Pons (tissue), 1 donor: Measurements from ENCODE around the gene BCAN.

Source experiments
- DNase-seq: peaks from one replicate; pipeline ENCODE4 v3.0.0-alpha.2; 2016; ENCODE audit warnings: low spot score

Gene BCAN

DNA sequence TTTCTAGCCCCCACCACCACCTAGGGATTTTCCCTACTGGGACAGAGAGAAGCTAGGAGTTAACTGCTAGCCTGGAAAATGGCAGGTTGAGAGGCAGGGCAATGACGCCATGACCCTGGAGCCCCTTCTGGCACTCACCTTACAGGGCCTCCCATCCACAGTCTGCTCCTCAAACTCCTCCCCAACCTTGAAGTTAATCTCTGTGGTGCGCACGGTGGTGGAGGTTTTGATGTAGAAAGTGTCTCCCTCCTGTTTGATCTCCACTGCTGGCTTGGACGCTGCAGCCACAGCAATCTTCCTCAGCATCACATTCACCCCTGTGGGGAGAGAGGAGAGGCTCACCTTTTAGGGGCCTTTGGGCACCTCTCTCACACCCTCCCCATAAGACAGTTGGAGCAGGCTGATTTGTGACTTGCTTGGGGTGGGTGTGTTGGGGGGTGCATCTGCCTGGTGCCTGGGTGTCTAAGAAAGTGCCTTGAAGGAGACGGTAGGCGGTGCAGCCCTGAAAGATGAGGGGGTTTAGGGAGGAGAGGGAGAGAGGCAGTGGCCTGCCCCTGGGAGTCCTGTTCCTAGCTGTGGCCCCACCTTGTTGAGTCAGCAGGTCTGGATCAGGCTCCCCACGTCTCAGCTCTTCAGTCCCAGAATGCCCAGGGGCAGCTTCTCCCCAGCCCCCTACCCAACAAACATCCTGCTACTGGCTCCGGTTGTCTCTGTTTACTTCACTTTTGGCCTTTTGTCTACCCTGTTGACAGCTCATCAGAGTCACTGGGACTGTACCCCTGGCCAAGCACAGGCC lies 59.0 kb downstream of the BCAN start:
- DNase-seq, result no peak

DNA sequence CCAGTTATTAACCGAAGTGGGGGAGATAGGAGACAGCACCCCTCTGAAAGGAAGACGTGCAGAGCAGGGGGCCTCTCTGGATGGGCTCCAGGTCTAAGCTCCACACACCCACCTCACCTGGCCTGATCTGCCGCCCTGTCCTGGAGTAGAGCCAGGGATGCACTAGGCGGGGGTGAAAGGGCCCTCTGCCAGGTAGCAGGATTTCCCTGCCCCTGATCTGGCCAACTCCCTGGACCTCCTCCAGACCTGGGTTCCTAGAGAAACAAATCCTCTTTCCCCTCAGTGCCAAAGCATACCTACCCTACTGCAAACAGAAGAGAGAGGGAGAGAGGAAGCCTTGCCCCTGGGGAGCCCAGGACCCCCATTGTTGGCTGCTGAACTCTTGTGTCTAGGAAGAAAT lies 61.4 kb downstream of the BCAN start:
- DNase-seq, result no peak

- no peak for DNase-seq
These were observed 61.8 kb downstream of the BCAN start for GRCh38 chr1:156703741-156704140.

DNA sequence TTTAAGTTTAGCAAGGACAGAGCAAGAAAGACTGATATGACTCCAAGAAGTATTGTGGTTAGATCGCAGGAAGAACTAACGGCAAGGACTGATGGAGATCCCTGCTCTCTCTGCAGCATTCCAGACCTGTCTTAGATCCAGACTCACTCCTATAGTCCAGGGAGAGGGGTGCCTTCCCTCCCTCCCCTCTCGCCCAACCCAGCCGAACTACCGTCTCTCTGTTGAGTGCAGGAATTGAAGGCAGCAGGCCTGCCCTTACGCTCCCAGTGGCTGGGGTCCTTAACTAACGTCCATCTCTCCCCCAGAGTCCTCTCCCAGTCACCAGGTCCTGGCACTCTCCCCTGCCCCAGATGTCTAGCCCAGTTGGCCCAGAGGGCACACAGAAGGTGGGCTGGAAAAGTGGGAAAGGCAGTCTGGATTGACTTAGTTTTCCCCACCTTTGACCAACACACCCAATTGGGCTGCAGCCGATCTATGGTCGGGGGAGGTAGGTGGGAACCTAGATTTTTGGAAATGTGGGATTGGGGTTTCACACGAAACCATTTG lies 62.3 kb downstream of the BCAN start:
- no peak for DNase-seq

- no peak for DNase-seq
These were observed 63.0 kb downstream of the BCAN start for GRCh38 chr1:156704930-156705320.

- DNase-seq, result no peak
These were observed 63.5 kb downstream of the BCAN start, which contains the start of gene CRABP2 for GRCh38 chr1:156705321-156705917. Gene CRABP2, minus strand, starts transcription at chr1:156705583. Its CDS starts 137 bp downstream, at chr1:156705446.

- DNase-seq, result no peak
These were observed 64.2 kb downstream of the BCAN start for GRCh38 chr1:156705918-156706656.

- DNase-seq, result no peak
These were observed 64.9 kb downstream of the BCAN start for GRCh38 chr1:156706657-156707416.

DNA sequence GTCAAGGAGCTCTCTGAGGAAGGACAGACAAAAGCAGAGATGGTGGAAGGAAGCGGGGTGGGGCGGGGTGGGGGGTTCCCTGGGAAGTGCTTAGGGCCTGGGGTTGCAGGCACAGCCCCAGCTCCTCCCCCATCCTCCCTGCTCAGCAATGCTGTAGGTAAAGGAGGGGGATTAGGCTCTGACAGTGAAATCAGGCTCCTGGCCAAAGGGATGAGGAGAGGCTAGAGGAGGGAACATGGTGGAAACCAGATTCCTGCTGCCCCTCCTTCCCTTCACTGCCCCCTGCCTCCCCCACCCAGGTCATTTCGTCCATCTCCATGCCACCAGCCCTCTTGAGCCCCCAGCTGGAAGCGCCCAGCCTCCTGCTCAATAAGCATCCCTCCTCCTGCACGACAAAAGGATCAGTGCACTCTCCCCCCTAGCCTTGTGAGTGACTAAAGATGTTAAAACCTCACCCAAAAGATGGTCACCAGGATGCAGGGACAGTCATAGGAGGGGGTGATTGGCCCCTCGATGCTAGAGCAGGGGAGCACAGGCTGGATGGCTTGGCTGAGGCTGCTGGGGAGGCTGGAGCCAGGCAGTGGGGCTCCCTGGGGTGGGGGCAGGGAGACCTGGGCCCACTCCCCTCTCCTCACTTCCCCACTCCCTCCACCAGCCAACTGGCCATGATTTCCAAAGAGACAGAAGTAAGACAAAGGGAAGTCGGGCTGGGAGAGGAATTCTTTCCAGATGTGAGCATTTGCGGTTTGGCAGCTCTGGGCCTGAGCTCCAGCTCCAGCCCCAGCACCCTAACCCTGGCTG lies 65.7 kb downstream of the BCAN start:
- DNase-seq, result no peak

DNA sequence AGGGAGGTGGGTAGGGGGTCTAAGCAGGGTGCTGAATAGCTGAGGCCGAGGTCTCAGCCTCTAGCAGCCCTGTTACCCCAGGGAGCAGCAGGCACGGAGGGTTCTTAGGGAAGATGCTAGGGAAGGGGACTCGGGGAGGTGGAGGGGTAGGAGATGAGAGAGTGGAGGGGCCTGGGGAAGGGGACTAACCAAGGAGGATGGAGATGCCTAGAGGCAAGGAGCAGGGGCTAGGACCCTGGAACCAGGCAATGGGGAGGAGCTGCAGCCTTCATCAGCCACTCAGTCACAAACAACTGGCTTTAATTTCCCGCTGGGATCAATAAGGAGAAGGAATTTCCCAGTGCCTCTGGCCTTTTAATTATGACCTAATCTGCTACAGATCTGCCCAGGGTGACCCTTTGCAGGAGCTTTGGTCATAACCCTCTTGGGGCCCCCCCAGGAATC lies 66.3 kb downstream of the BCAN start:
- DNase-seq, result no peak

DNA sequence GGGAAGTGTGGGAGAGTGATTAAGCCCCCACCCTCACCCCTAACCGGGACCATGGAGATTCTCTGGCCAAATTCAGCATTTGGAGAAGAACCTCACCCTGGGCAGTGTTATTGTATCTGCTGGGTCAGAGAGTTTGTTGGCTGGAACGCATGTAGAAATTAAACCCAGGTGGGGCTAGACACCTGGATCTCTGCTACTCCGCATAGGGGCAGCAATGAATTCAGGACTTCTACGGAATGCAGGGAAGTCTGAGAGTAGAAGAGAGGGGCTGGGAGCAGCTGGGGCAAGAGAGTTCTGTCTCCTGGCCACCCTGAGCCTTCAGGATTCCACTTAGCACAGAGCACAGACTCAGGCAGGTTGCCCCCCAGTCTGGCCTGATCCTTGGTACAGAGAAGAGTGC lies 67.1 kb downstream of the BCAN start:
- no peak for DNase-seq
